K562 (cell line): ENCODE data around the gene MND1. TPM values are rescaled to one million over a fixed set of nuclear protein-coding genes. Genes with fewer than 3 reads are reported as not detected.
A peak's percentile ranks its signal among the peaks of the same experiment; 100 is the strongest.

Experiments
- ATAC-seq: fragments of 200-7000 bp; cut with Tn5 transposase; 3 replicates; pipeline ENCODE4 v1.9.1; 2020; ENCODE audit warnings: moderate library complexity
- BruUV-seq: library from RNA; stranded (reverse); fragments of 400-500 nt; replicated peaks from 2 replicates; lab custom pipeline; 2021; lab: Mats Ljungman, UMichigan
- CTCF ChIA-PET: fragments of 300-600 bp; formaldehyde crosslinking; extraction: SDS; loops from one replicate; lab custom pipeline; 2021; ENCODE audit warnings: low intra/inter-chr PET ratio; lab: Yijun Ruan, JAX
- POLR2A ChIA-PET: fragments of 300-600, 350-650 bp; sonication (Branson Sonifier 250); formaldehyde crosslinking; extraction: SDS; loops from one replicate; lab custom pipeline; 2021; ENCODE audit warnings: antibody characterized with exemption, inconsistent platforms; lab: Yijun Ruan, JAX
- DNase-seq, 4 experiments: peaks; one replicate each; pipeline versions ENCODE4 v3.0.0 to v3.0.0-alpha.2; 2011 to 2018; ENCODE audit warnings: low spot score in 3 of 4, mixed read lengths in 3 of 4; ENCODE audit errors: extremely low read depth in 1 of 4
- FAIRE-seq: peaks from 2 replicates; lab custom pipeline; 2011; peaks lifted over from hg19 to GRCh38; lab: Jason Lieb, UNC
- H2AFZ ChIP-seq: 2 replicates; pipeline ENCODE4 v1.6.0; 2011; ENCODE audit warnings: low read depth, low read length, control low read depth, inconsistent platforms
- H3K27ac ChIP-seq: fragments of 200-600 bp; 3 replicates; pipeline ENCODE4 v1.8.0; 2011; ENCODE audit warnings: low read depth, mild to moderate bottlenecking, control low read depth, inconsistent platforms, low read length, moderate library complexity, mixed read lengths; ENCODE audit errors: extremely low read depth
- H3K27me3 ChIP-seq, 2 experiments: fragments of 300-600 bp in 1 of 2; 2 replicates in 1 of 2; 3 replicates in 1 of 2; pipeline versions ENCODE4 v1.6.0 to v1.8.0; 2011; ENCODE audit warnings: inconsistent platforms in 2 of 2, low read length in 2 of 2, mild to moderate bottlenecking in 1 of 2, mixed read lengths in 1 of 2, moderate library complexity in 1 of 2; ENCODE audit not compliant: control insufficient read depth in 2 of 2, insufficient read depth in 2 of 2
- H3K36me3 ChIP-seq: fragments of 300-600 bp; 3 replicates; pipeline ENCODE4 v1.8.0; 2011; ENCODE audit warnings: mild to moderate bottlenecking, low read length, inconsistent platforms; ENCODE audit not compliant: control insufficient read depth, insufficient read depth
- H3K4me1 ChIP-seq, 2 experiments: fragments of 200-600 bp in 1 of 2; replicated peaks in 1 of 2; 2 replicates in 1 of 2; 3 replicates in 1 of 2; pipeline versions ENCODE4 v1.5.1 to v1.8.0; 2011; ENCODE audit warnings: inconsistent platforms in 2 of 2, low read length in 2 of 2, mild to moderate bottlenecking in 1 of 2, mixed read lengths in 1 of 2, moderate library complexity in 1 of 2; ENCODE audit not compliant: control insufficient read depth in 2 of 2, insufficient read depth in 2 of 2
- H3K4me2 ChIP-seq: 2 replicates; pipeline ENCODE4 v1.6.1; 2011; ENCODE audit warnings: low read length, control low read depth, inconsistent platforms, mixed read lengths; ENCODE audit not compliant: insufficient read depth
- H3K4me3 ChIP-seq: fragments of 200-600 bp; sonication (generic), shearing (Covaris generic); 2 replicates; pipeline ENCODE4 v1.5.1; 2016; ENCODE audit warnings: control low read depth, inconsistent platforms
- H3K79me2 ChIP-seq: fragments of 200-600 bp; 3 replicates; pipeline ENCODE4 v1.8.0; 2011; ENCODE audit warnings: low read length, inconsistent platforms; ENCODE audit not compliant: control insufficient read depth, insufficient read depth
- H3K9ac ChIP-seq, 2 experiments: 2 replicates each; pipeline versions ENCODE4 v1.6.0 to v1.6.1; 2011; ENCODE audit warnings: low read depth in 2 of 2, low read length in 2 of 2, control low read depth in 1 of 2, inconsistent platforms in 1 of 2, mild to moderate bottlenecking in 1 of 2, mixed read lengths in 1 of 2; ENCODE audit not compliant: insufficient read depth in 1 of 2
- H3K9me1 ChIP-seq: one replicate; pipeline ENCODE4 v1.6.0; 2011; ENCODE audit warnings: inconsistent platforms, mild to moderate bottlenecking, low read length, moderate library complexity; ENCODE audit not compliant: control insufficient read depth, insufficient read depth
- H3K9me3 ChIP-seq: replicated peaks from 2 replicates; pipeline ENCODE4 v1.5.1; 2011; ENCODE audit warnings: low read depth, low read length, inconsistent platforms; ENCODE audit not compliant: control insufficient read depth, insufficient read depth
- H4K20me1 ChIP-seq: replicated peaks from 2 replicates; pipeline ENCODE4 v1.6.1; 2011; ENCODE audit warnings: low read length, inconsistent platforms, mixed read lengths; ENCODE audit not compliant: control insufficient read depth, insufficient read depth
- FOXJ2 ChIP-seq: fragments of 200-800 bp; sonication (Bioruptor generic); IDR thresholded peaks from 2 replicates; pipeline ENCODE4 v1.6.1; 2016; ENCODE audit warnings: missing genetic modification characterization, missing compliant biosample characterization
- MAFG ChIP-seq: fragments of 450-650 bp; conservative IDR thresholded peaks from 2 replicates; pipeline ENCODE4 v1.6.1; 2016; ENCODE audit warnings: missing genetic modification characterization, missing compliant biosample characterization
- NFE2 ChIP-seq: IDR thresholded peaks from 2 replicates; pipeline ENCODE4 v1.6.1; 2014; ENCODE audit warnings: antibody characterized with exemption, low read depth
- PRMT5 ChIP-seq: sonication (generic); formaldehyde crosslinking; IDR thresholded peaks from 2 replicates; pipeline ENCODE4 v1.5.0; 2020; ENCODE audit warnings: missing genetic modification reagents
- SMC3 ChIP-seq: conservative IDR thresholded peaks from 2 replicates; pipeline ENCODE4 v1.6.1; 2011; ENCODE audit warnings: low read depth, low read length, improper control_type of control experiment; ENCODE audit not compliant: insufficient read depth
- STAT5B ChIP-seq: fragments of 250-450 bp; sonication (Bioruptor Pico); IDR thresholded peaks from 2 replicates; pipeline ENCODE4 v1.8.0; 2021; ENCODE audit warnings: mild to moderate bottlenecking, inconsistent platforms
- ZNF551 ChIP-seq: fragments of 250-450 bp; sonication (Bioruptor Pico); IDR thresholded peaks from 2 replicates; pipeline ENCODE4 v1.5.0; 2021; ENCODE audit warnings: mild to moderate bottlenecking, moderate library complexity
- WGBS: fragments of 100-300 bp; shearing (Covaris generic); methylation state at CpG from one replicate; pipeline ENCODE4 v1.1.6; 2016; ENCODE audit warnings: low coverage, mixed read lengths; ENCODE audit not compliant: insufficient coverage; ENCODE audit errors: missing lambda C conversion rate; 5-methylcytosine and 5-hydroxymethylcytosine counted together
- in situ Hi-C: fragments of 300-500 bp; cut with MboI; formaldehyde crosslinking; loops from 4 replicates; pipeline ENCODE4 v1.15.0; 2018; ENCODE audit warnings: inconsistent platforms, mixed read lengths
- intact Hi-C: fragments of 100-400 bp; cut with micrococcal nuclease; formaldehyde crosslinking; loops from 2 replicates; pipeline ENCODE4 v1.14.2; 2022
- polyA plus RNA-seq, 8 experiments: library from polyadenylated mRNA; depleted of rRNA in 4 of 8; stranded (reverse) in 5 of 8; unstranded in 3 of 8; fragments of >200 nt; fragmentation: Nextera tagmentation in 2 of 8; fragmentation: Illumina TruSeq in 1 of 8; extraction: Ambion mirVana in 2 of 8; extraction: Trizol in 1 of 8; gene quantifications; 2 replicates each; pipeline versions ENCODE4 v1.2.1 to v1.2.3, GENCODE V29; 2011 to 2014; ENCODE audit warnings: inconsistent platforms in 1 of 8, missing spikeins in 1 of 8
- total RNA-seq, 7 experiments: library from RNA; depleted of rRNA in 6 of 7; stranded (reverse); fragments of >200 nt in 6 of 7; fragmentation: Illumina TruSeq in 2 of 7; extraction: Trizol in 2 of 7; gene quantifications; 2 replicates each; pipeline versions ENCODE4 v1.2.1 to v1.2.3, GENCODE V29; 2011 to 2021; ENCODE audit warnings: low replicate concordance in 1 of 7
- TF ChIP-seq, protein P1 (sequence below), 3 experiments: IDR thresholded peaks in 2 of 3; conservative IDR thresholded peaks in 1 of 3; 2 replicates each; pipeline ENCODE4 v1.5.1; 2011 to 2012; ENCODE audit warnings: low read length in 3 of 3, mild to moderate bottlenecking in 3 of 3, control low read depth in 2 of 3, improper control_type of control experiment in 1 of 3, inconsistent platforms in 1 of 3, low read depth in 1 of 3, mixed read lengths in 1 of 3, moderate library complexity in 1 of 3; ENCODE audit not compliant: insufficient read depth in 2 of 3
- TF ChIP-seq, protein P2 (sequence below): fragments of 450-650 bp; IDR thresholded peaks from one replicate; pipeline ENCODE4 v1.6.1; 2018; ENCODE audit warnings: mild to moderate bottlenecking, moderate library complexity; ENCODE audit not compliant: partially characterized antibody

Gene MND1
- total and polyA plus RNA-seq, 9 of the 15 experiments (the other 6 are each of a cell fraction or from before 2014, with no cell fraction given): 35.3 to 94.1 (median 59.9) TPM

DNA sequence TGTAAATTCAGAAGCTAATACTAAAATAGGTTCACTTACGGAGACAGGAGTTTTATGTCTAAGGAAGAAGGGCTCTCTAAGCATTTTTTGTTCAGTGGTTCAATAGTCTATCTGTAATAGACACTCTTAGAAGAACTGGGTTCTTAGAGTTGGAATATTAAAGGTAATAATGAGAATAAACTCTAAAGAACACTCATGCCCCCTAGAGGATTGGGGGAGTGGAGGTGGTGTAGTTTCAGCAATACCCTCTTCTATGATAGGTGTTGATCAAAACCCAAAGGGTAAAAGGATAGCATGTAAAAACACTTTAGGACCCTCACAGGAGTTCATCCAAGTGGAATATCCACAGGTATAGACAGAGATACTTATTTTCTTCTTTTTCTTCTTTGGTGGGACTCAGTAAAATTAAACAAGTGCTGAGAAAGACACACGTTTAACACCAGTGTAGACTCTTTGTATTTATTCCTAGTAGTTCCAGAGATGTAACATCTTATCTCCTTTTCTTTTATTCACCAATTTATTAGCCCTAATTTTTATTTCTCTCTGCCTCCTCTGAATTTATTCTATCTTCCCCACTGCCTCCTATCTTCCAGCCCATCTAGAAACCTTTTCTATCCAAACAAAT, 25.7 kb upstream of the MND1 start (continued):
- TF ChIP-seq SMC3: 0 out of 2 replicates have a peak, but pooled peaks have one; percentile 43
- no peak for TF ChIP-seq ZNF551 (CRISPR knock-in tag)
- TF ChIP-seq, protein P1, sequence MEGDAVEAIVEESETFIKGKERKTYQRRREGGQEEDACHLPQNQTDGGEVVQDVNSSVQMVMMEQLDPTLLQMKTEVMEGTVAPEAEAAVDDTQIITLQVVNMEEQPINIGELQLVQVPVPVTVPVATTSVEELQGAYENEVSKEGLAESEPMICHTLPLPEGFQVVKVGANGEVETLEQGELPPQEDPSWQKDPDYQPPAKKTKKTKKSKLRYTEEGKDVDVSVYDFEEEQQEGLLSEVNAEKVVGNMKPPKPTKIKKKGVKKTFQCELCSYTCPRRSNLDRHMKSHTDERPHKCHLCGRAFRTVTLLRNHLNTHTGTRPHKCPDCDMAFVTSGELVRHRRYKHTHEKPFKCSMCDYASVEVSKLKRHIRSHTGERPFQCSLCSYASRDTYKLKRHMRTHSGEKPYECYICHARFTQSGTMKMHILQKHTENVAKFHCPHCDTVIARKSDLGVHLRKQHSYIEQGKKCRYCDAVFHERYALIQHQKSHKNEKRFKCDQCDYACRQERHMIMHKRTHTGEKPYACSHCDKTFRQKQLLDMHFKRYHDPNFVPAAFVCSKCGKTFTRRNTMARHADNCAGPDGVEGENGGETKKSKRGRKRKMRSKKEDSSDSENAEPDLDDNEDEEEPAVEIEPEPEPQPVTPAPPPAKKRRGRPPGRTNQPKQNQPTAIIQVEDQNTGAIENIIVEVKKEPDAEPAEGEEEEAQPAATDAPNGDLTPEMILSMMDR (IDR thresholded peaks at IDR 0.05 in 2 of 3, conservative IDR thresholded peaks at IDR 0.05 in 1 of 3; ENCODE audit: insufficient read depth in 2 of 3, low read depth in 1 of 3, low read length in 3 of 3): peak; percentile 46 to 74 (median 55); a peak in 3 of 6 replicates
- TF ChIP-seq, all 486 proteins: peak for 5

DNA sequence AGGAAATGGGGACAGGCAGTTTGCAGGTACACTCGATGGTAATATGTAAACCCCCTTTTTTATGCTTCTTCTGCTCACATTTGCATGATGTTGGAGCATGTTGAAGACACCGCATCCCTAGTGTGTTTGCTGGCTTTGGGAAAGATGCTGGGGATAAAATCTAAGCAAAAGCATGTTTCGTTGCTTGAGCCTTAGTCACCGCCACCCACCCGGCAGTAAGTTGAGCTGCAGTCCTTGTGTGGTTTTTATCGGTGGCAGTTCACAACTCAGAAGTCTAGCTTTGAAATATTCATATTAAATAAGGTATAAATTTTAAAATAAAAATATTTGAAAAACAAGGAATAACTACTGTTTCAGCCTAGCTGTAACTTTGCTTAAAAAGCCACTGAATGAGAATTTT, 21.7 kb upstream of the MND1 start:
- ChIA-PET CTCF (no interaction called here), POLR2A (interaction anchor here (0.7 to 0.9 kb wide), 2 partner anchors 151 to 288 kb away, joined by 3 to 4 read pairs; no protein-coding TSS in a partner anchor)
- H3K9me3 ChIP-seq: no peaks in the 10 kb centered on the region
- H3K36me3 ChIP-seq: no peaks in the 10 kb centered on the region
- H3K79me2 ChIP-seq: no peaks in the 10 kb centered on the region
- H3K27me3 ChIP-seq: peaks cover 9 to 16% of the 10 kb centered on the region in 2 experiments; a peak in 4 of 5 replicates
- in situ Hi-C loops (loop anchor here (10.0 to 25.0 kb wide), 2 partner anchors 178 to 485 kb away; no protein-coding TSS in a partner anchor), intact Hi-C loops (loop anchor here (10.0 kb wide), 1 partner anchor 468 kb away; no protein-coding TSS in a partner anchor)
- H3K9me1 ChIP-seq: no peaks in the 10 kb centered on the region
- no peak overlapping the region for H3K9ac ChIP-seq
- FAIRE-seq (no peak), ATAC-seq (0 out of 3 replicates have a peak, but pooled peaks have one; percentile 43), DNase-seq (no peak)
- no peak overlapping the region for H2AFZ ChIP-seq
- WGBS: 1% methylated on average over 6 of the region's 6 CpGs
- no TSS peak for BruUV-seq
- H3K4me1 ChIP-seq: no peaks in the 10 kb centered on the region
- H3K4me2 ChIP-seq: no peak overlapping the region
- H3K4me3 ChIP-seq: no peak overlapping the region
- no peak overlapping the region for H3K27ac ChIP-seq
- H4K20me1 ChIP-seq: no peaks in the 10 kb centered on the region
- TF ChIP-seq, protein P2, sequence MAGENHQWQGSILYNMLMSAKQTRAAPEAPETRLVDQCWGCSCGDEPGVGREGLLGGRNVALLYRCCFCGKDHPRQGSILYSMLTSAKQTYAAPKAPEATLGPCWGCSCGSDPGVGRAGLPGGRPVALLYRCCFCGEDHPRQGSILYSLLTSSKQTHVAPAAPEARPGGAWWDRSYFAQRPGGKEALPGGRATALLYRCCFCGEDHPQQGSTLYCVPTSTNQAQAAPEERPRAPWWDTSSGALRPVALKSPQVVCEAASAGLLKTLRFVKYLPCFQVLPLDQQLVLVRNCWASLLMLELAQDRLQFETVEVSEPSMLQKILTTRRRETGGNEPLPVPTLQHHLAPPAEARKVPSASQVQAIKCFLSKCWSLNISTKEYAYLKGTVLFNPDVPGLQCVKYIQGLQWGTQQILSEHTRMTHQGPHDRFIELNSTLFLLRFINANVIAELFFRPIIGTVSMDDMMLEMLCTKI: no peak
- TF ChIP-seq NFE2: 0 out of 2 replicates have a peak, but pooled peaks have one; percentile 7
- TF ChIP-seq MAFG: no peak
- no peak for TF ChIP-seq STAT5B
- TF ChIP-seq PRMT5 (CRISPR knock-in tag): no peak
- TF ChIP-seq FOXJ2 (tag): no peak
